GM18502 (cell line): ENCODE results near the gene EOGT.

Experiments
- ATAC-seq: cut with Tn5 transposase; IDR thresholded peaks from one replicate; pipeline ENCODE4 v1.9.1; 2021; ENCODE audit warnings: mild to moderate bottlenecking; ENCODE audit not compliant: unreplicated experiment, poor library complexity

Gene EOGT

GRCh38 chr3:68964694-68965093 lies 48.8 kb downstream of the EOGT start:
- ATAC-seq = no peak

- ATAC-seq = no peak
Observed at GRCh38 chr3:68963891-68964290, 49.6 kb downstream of the EOGT start.

DNA sequence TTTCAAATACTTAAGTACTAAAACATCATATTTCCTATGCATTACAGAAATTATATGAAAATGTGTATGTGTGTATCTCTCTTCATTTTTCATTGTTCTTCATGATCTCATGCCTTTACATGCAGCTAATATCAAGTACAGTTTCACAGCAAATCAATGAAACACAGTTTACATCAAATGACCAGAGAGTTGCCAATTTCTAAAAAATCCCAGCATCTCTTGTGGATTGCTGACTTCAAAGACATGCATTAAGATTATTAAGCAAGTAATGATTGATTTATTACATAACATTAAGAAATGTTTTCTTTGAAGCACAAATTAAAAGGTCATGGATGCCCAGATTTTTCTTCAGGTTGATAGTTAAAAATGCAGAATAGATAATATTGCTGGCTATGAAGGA lies 50.1 kb downstream of the EOGT start:
- ATAC-seq = no peak

DNA sequence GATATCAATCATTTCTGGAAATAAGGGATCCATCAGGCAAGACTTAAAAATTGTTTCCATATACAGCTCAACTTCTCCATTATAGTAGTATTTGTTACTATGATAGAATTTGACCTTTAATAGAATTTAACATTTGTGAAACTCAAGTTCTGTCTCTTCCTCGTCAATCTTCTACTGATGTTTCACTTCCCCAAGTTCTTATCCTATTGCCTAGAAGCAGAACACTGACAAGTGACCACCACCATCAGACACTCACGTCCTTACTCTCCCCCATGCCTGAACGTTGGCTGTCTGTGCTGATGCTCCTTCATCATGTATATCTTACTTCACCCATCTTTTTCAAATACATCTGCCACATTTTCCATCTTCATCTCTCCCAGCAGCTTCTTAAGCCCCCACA lies 54.6 kb downstream of the EOGT start:
- ATAC-seq = no peak

- no peak for ATAC-seq
Observed at GRCh38 chr3:68957895-68958294, 55.6 kb downstream of the EOGT start.

DNA sequence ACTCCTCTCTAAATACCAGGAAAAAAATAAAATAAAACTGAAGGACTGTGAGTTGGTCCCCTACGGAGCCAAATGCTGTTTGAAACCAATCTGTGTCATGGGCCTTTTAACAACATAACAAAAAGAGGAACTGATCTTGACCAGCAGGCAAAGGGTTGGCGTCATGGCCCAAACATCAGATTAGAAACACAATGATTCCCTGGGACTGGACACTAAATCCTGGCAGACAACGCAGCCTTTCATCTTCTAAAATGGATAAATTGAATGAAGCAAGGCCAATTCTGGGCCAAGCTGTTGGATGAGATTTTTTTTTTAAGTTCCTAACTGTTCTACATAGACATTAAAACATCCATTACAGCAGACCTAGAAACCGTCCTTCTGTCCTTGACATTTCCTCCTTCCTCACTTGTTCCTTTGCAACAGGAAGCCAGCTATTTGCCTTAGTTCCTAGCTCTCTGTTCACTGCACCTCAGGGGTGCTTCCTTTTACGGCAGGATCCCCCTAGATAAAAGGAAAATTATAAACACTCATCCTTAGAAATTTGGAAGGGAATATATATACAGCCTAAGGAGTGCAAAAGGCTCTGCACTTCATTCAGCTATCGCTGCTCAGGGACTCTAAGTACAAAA lies 59.6 kb downstream of the EOGT start:
- no peak for ATAC-seq

- ATAC-seq = no peak
Observed at GRCh38 chr3:68945225-68945624, 68.3 kb downstream of the EOGT start.

- no peak for ATAC-seq
Observed at GRCh38 chr3:68943753-68944500, 69.6 kb downstream of the EOGT start.

DNA sequence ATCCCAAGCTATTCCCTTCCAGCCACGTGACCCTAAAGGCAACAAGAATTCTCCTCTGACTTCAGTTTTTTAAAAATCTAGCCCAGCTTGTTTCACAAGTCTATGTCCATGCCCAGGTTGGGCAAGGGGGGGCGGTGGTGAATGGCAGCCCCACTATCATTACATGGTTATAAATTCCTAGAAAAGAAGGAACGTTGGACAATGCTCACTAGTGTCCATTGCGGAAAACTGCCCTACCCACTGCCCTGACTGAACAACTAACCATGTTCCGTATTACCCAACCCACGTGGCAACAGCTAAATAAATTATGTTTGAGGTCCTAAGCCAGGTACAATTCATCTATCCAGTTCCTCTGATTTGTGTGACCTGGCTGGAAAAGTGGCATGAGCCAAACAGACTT lies 72.4 kb downstream of the EOGT start:
- ATAC-seq = no peak

GRCh38 chr3:68936856-68937255 lies 76.6 kb downstream of the EOGT start:
- ATAC-seq = no peak

- ATAC-seq = no peak
Observed at GRCh38 chr3:68935778-68936177, 77.7 kb downstream of the EOGT start.

DNA sequence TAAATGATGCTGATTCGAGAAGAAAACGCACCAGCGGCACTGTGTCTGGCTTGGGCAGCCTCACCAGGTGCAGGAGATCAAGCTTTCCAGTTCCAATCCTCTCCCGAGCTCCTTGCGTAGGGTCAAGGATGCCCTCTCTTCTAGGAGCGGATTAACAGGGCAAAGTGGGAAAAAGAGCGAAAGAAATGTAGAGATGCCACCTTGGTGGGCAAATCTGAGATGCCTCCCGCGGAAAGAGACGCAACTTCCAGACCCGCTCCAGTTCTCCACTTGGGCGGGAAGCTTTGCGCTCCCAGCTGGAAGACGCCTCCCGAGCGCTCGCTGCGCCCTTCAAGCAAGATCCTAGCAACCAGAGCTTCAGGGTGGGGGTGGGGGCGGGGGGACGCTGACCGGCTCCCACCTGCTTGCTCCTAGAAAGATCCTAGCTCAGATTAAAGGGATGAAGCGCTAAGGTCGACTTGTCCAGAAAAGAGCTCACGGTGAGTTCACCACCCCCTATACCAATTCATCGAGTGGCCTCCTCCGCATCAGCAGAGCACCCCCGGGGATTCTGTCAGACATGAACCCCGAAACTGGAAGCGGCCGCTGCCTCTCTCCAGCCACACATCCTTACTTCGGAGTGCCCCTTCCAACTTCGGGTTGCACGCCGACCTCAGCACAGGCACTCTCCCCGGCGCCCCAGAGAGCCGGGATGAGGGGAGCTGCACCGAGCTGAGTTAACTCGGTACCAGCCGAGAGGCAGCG lies 81.9 kb downstream of the EOGT start:
- no peak for ATAC-seq
